Sigmoid colon (tissue), 4 donors: ENCODE results near the gene KCTD19.
A peak's percentile ranks its signal among the peaks of the same experiment; 100 is the strongest.

Experiments used
- CTCF ChIP-seq, 4 experiments: fragments of 450-650 bp in 3 of 4; fragments of 200-600 bp in 1 of 4; IDR thresholded peaks; one replicate each; pipeline ENCODE4 v1.5.1; 2016 to 2019; ENCODE audit warnings: antibody characterized with exemption in 4 of 4, mild to moderate bottlenecking in 3 of 4, moderate library complexity in 2 of 4
- EP300 ChIP-seq, 4 donors: sonication (generic); formaldehyde crosslinking; IDR thresholded peaks; one replicate each; pipeline ENCODE4 v1.6.1; 2017; ENCODE audit warnings: antibody characterized with exemption in 4 of 4
- POLR2A ChIP-seq, 2 donors: fragments of 450-650 bp; IDR thresholded peaks; one replicate each; pipeline ENCODE4 v1.6.1; 2016; ENCODE audit warnings: antibody characterized with exemption in 2 of 2, mild to moderate bottlenecking in 2 of 2, moderate library complexity in 2 of 2
- POLR2AphosphoS5 ChIP-seq, 4 donors: sonication (generic); formaldehyde crosslinking; IDR thresholded peaks; one replicate each; pipeline ENCODE4 v1.6.1; 2017; ENCODE audit warnings: antibody characterized with exemption in 4 of 4

GRCh38 chr16:67246756-67247191 is 79.8 kb downstream of the KCTD19 start:
- TF ChIP-seq CTCF (IDR thresholded peaks at IDR 0.05) (no peak), EP300 (IDR thresholded peaks at IDR 0.05) (no peak), POLR2A (IDR thresholded peaks at IDR 0.05) (peak in 1 of 2 donors; percentile 45), POLR2AphosphoS5 (IDR thresholded peaks at IDR 0.05) (peak in 1 of 4 donors; percentile 40)
